Neural progenitor cell (in vitro differentiated cells): ENCODE measurements around the gene PRCD.

Experiments
- EZH2 ChIP-seq: fragments of 200-600 bp; sonication (generic); IDR thresholded peaks from 2 replicates; pipeline ENCODE4 v1.6.1; 2017; ENCODE audit warnings: antibody characterized with exemption, mild to moderate bottlenecking, moderate library complexity
- EZH2phosphoT487 ChIP-seq: fragments of 200-600 bp; sonication (generic); IDR thresholded peaks from 2 replicates; pipeline ENCODE4 v1.6.1; 2017; ENCODE audit warnings: antibody characterized with exemption
- TF ChIP-seq, protein P1 (sequence below): fragments of 200-600 bp; sonication (generic); IDR thresholded peaks from 2 replicates; pipeline ENCODE4 v1.5.1; 2017; ENCODE audit warnings: antibody characterized with exemption, mild to moderate bottlenecking

DNA sequence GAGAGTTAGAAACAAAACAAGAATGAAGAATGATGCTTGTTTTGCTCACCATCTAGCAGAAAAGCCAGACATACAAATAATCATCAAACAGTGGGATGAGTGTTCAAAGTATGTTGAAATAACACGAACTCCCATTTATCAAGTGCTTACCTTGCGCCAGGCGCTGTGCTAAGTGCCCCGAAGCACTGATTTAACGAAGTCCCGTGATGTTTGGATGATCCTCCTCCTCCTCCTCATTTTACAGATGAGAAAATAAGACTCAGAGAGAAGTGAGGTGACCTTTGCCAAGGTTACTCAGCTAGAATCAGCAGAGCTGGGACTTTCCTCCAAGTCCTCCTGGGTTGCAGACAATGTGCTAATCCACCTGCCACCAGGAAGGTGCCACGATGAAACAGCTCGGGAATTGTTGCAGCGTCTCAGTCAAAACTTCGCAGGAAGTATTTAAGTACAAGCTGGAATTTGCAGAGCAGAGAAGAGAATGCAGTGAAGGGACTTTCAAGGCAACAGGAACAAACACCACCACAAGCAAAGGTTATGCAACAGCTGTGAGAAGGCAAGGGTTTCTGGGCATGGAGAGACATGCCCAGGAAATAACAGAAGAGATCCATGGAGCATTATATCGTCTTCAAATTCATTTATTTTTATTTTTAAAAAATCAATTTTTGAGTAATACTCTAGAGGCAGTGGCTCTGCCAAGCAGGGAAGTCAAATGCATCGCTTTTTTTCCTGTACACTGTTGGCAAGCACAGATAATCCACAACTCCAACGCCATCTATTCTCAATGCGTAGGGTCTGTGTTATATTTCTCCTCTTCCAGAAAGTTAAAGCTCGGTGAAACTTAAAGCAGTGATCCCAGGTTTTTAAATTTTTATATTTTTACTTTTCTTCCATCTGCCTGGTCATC lies 11.1 kb downstream of the PRCD start:
- TF ChIP-seq EZH2 (no peak), EZH2phosphoT487 (no peak)
- TF ChIP-seq, protein P1, sequence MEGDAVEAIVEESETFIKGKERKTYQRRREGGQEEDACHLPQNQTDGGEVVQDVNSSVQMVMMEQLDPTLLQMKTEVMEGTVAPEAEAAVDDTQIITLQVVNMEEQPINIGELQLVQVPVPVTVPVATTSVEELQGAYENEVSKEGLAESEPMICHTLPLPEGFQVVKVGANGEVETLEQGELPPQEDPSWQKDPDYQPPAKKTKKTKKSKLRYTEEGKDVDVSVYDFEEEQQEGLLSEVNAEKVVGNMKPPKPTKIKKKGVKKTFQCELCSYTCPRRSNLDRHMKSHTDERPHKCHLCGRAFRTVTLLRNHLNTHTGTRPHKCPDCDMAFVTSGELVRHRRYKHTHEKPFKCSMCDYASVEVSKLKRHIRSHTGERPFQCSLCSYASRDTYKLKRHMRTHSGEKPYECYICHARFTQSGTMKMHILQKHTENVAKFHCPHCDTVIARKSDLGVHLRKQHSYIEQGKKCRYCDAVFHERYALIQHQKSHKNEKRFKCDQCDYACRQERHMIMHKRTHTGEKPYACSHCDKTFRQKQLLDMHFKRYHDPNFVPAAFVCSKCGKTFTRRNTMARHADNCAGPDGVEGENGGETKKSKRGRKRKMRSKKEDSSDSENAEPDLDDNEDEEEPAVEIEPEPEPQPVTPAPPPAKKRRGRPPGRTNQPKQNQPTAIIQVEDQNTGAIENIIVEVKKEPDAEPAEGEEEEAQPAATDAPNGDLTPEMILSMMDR: no peak
